HL-60/S4 treated with phorbol 12-myristate 13-acetate at 8.2 ng/mL for 4 days and 3 days (cell line): ENCODE measurements around the gene HTRA3.

ENCODE experiments used
- in situ Hi-C: fragments of 300-500 bp; cut with MboI; formaldehyde crosslinking; loops from 2 replicates; pipeline ENCODE4 v1.15.0; 2022; ENCODE audit warnings: low sequenced_read_pairs

The HTRA3 gene

GRCh38 chr4:8269535-8270417, at the start of gene HTRA3:
TSS of gene HTRA3 (plus strand) at chr4:8269754. CDS start at chr4:8269969, 215 bp downstream.
- in situ Hi-C loops = no loop called here

DNA sequence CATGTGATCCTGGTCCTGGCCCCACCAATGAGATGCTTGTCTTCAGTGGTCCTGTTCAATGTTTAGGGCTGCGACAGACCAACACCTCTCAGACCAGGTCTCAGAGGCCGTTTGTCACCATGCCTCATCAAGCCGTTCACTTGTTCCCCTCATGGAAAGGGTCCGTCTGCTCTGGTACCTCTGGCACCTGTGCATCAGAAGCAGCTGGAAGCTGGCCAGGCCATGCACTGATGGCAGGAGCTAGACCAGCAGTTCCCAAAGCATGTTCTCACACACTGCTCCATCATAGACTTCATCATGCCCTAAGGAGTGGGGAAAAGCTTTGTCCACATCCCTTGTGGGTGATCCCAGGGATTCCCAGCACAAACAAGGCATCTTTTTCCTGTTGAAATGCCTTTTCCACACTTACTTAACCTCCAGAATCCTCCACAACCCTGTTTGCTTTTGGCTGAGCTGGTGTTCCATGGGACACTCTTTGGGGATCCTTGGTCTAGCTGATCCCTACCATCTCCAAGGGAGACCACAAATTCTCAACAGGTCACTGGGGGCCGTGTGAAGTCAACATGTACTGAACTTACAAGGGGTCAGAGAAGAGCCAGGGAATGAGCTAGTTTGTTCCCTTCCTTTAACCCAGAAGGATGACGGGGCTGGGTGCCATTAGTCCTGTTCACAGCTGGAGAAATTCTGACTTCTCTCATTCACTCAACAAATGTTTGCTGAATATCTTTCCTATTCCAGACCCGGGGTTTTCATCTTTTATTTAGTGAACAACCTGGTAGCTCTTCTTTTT, 48.7 kb upstream of the HTRA3 start:
- in situ Hi-C loops = no loop called here

GRCh38 chr4:8221476-8221875, 48.1 kb upstream of the HTRA3 start:
- in situ Hi-C loops = no loop called here

- in situ Hi-C loops = no loop called here
These were observed 47.6 kb upstream of the HTRA3 start for GRCh38 chr4:8221985-8222384.

- in situ Hi-C loops = no loop called here
These were observed 46.8 kb upstream of the HTRA3 start for GRCh38 chr4:8222609-8223388.

DNA sequence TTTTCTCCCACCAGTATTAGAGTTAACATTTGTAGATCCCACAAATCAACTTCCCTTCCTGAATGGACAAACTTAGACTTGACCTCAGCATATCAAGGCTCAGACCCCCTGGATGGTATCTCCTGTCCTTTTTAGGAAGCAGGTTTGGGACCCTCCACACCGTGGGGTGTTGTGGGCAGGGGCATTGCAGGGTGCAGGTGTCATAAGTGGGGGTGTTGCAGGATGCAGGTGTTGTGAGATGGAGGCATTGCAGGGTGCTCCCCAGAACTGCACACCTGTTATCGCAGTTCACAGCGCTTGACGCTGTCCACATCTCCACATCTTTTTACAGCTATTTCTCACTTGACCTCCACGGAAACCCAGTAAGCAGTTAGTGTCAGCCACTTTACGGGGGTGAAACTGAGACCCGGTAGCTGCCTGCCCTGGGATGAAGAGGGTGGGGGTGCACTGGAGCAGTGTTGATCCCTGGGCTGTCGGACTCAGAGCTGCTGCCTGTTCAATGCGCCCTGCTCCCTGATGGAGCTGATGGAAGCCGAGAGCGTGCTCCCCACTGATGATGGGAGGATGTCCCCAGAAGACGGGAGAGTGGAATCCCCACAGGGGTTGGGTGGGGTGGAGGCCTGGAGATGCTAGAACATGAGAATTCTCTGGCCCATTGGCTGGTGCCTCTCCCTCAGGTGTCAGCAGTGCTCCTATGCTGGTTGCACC, 45.1 kb upstream of the HTRA3 start:
- in situ Hi-C loops = no loop called here

DNA sequence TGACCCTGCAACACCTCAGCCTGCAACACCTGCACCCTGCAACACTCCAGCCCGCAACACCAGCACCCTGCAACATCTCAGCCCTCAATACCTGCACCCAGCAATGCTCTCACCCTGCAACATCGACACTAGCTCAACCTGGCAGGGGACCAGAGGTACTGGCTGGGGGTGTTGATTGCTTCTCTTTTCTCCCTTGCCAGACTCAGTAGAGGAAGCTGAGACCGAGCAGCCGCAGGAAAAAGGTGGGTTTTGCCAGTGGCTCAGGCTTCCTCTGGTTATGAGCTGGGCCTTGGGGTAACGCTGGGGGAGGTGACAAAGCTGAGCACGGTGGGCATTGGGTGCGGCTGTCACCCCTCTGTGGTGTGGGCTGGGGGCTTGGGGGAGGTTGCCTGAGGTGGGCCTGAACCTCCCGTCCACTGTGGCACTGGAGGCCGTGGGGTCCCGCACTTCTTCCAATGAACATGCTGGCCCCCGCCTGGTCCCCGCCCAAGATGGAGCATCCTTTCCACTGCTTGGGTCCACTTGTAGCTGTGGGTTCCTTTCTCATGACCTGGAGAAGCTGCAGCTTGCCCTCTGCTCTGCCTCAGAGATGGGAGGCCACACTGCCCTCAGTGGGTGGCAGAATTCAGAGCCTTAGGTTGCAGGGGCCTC, 44.5 kb upstream of the HTRA3 start:
- in situ Hi-C loops = no loop called here

GRCh38 chr4:8225706-8226443, 43.7 kb upstream of the HTRA3 start:
- in situ Hi-C loops = no loop called here

DNA sequence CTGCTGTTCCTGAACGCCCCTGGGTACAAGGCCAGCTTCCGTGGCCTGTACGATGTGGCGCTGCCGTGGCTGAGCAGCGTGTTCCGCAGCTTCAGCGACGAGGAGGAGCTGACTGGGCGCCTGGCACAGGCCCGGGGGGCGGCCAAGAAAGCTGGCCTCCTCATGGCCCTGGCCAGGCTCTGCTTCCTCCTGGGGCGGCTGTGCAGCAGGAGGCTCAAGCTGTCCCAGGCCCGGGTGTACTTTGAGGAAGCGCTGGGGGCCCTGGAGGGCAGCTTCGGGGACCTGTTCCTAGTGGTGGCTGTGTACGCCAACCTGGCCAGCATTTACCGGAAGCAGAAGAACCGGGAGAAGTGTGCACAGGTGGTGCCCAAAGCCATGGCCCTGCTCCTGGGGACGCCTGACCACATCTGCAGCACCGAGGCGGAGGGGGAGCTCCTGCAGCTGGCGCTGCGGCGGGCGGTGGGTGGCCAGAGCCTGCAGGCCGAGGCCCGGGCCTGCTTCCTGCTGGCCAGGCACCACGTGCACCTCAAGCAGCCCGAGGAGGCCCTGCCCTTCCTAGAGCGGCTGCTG, 42.3 kb upstream of the HTRA3 start:
- in situ Hi-C loops = no loop called here

DNA sequence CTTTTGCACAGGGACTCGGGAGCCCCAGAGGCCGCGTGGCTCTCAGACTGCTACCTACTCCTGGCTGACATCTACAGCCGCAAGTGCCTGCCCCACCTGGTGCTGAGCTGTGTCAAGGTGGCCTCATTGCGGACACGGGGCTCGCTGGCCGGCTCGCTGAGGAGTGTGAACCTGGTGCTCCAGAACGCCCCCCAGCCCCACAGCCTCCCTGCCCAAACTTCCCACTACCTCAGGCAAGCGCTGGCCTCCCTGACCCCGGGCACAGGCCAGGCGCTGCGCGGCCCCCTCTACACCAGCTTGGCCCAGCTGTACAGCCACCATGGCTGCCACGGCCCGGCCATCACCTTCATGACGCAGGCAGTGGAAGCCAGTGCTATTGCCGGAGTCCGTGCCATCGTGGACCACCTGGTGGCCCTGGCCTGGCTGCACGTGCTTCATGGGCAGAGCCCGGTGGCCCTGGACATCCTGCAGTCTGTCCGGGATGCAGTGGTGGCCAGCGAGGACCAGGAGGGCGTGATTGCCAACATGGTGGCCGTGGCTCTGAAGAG, 41.7 kb upstream of the HTRA3 start:
- in situ Hi-C loops = no loop called here

GRCh38 chr4:8228319-8229250, 41.0 kb upstream of the HTRA3 start:
- in situ Hi-C loops = no loop called here

GRCh38 chr4:8229331-8229975, 40.1 kb upstream of the HTRA3 start:
- in situ Hi-C loops = no loop called here

DNA sequence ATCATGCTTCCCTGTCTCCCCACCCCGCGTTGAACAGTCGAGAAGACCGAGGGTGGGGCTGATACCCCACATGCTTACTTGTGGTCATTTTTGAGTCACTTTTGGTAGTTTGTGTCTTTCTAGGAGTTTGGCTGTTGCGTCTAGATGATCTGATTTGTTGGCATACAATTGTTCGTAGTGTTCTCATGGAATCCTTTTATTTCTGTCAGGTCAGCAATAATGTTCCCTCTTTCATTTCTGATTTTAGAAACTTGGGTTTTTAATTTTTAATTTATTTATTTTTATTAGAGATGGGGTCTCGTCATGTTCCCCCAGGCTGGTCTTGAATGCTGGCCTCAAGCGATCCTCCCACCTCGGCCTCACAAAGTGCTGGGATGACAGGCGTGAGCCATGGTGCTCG, 39.5 kb upstream of the HTRA3 start:
- in situ Hi-C loops = no loop called here

- in situ Hi-C loops = no loop called here
These were observed 38.7 kb upstream of the HTRA3 start for GRCh38 chr4:8230891-8231290.

DNA sequence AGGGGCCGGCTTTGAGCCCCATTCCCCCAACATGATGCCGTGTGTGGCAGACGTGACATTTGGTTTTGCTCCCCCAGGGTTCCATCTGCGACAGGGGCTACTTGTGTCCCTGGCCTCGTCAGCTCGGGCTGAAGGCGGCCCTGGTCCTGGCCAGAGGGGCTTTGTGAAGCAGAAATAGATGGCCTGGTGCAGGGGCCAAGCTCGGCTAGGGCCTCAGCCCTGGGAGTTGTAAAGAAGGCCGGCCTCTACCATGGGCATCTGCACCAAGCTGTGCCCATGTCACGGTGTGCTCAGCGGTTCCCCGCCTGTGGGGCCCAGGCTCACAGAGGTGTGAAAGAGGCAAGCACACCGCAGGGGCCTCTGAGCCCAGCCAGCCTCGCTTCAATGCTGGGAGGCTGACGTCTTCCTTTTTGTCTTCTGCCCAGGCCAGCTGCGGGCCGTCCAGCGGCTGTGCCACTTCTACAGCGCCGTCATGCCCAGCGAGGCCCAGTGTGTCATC, 38.0 kb upstream of the HTRA3 start:
- in situ Hi-C loops = no loop called here

GRCh38 chr4:8232748-8233147, 36.8 kb upstream of the HTRA3 start:
- in situ Hi-C loops = no loop called here
